CD14-positive monocyte (primary cell): ENCODE results near the gene ALPI. TPM values are rescaled to one million over a fixed set of nuclear protein-coding genes. Genes with fewer than 3 reads are reported as not detected.
"Not testable (repeated sequence)": the region's sequence is repeated elsewhere in the genome, so short reads cannot be mapped to it uniquely, and the experiment has no call there.

Experiments used
- DNase-seq, 3 donors: peaks; one replicate each; pipeline ENCODE4 v3.0.0-alpha.2; 2011 to 2022
- H2AFZ ChIP-seq: 2 replicates; pipeline ENCODE4 v1.6.0; 2012; ENCODE audit warnings: mild to moderate bottlenecking, low read depth, low read length, inconsistent platforms; ENCODE audit not compliant: insufficient read depth, poor library complexity, severe bottlenecking
- H3K27ac ChIP-seq, 2 donors: 1 replicate in 1 of 2; 2 replicates in 1 of 2; pipeline ENCODE4 v1.5.1; 2012 to 2013; ENCODE audit warnings: low read length in 2 of 2, control low read depth in 1 of 2, inconsistent platforms in 1 of 2, low read depth in 1 of 2, mild to moderate bottlenecking in 1 of 2
- H3K27me3 ChIP-seq, 2 donors: one replicate each; pipeline versions ENCODE4 v1.6.0 to v1.6.1; 2011 to 2013; ENCODE audit warnings: low read length in 2 of 2; ENCODE audit not compliant: control insufficient read depth in 2 of 2, insufficient read depth in 2 of 2
- H3K36me3 ChIP-seq, 2 donors: replicated peaks in 1 of 2; 1 replicate in 1 of 2; 2 replicates in 1 of 2; pipeline versions ENCODE4 v1.5.1 to v1.6.1; 2012 to 2013; ENCODE audit warnings: low read length in 2 of 2, control low read depth in 1 of 2, inconsistent platforms in 1 of 2, mild to moderate bottlenecking in 1 of 2; ENCODE audit not compliant: insufficient read depth in 2 of 2, control insufficient read depth in 1 of 2
- H3K4me1 ChIP-seq, 2 donors: 1 replicate in 1 of 2; 2 replicates in 1 of 2; pipeline versions ENCODE4 v1.5.1 to v1.6.1; 2012 to 2013; ENCODE audit warnings: low read length in 2 of 2, control low read depth in 1 of 2, inconsistent platforms in 1 of 2, mild to moderate bottlenecking in 1 of 2, moderate library complexity in 1 of 2; ENCODE audit not compliant: insufficient read depth in 2 of 2, control insufficient read depth in 1 of 2
- H3K4me2 ChIP-seq: replicated peaks from 2 replicates; pipeline ENCODE3; 2012; ENCODE audit warnings: low read length, moderate library complexity, mild to moderate bottlenecking; ENCODE audit not compliant: poor library complexity, severe bottlenecking; ENCODE audit errors: extremely low read depth
- H3K4me3 ChIP-seq, 3 experiments: fragments of 200-600 bp in 1 of 3; sonication (generic) in 1 of 3; replicated peaks in 1 of 3; 1 replicate in 2 of 3; 2 replicates in 1 of 3; pipeline ENCODE4 v1.5.1; 2011 to 2013; ENCODE audit warnings: low read length in 3 of 3, mild to moderate bottlenecking in 3 of 3, control low read depth in 2 of 3, low read depth in 2 of 3, inconsistent platforms in 1 of 3, moderate library complexity in 1 of 3
- H3K79me2 ChIP-seq: 2 replicates; pipeline ENCODE4 v1.6.0; 2012; ENCODE audit warnings: mild to moderate bottlenecking, control low read depth, inconsistent platforms, low read length, moderate library complexity; ENCODE audit not compliant: insufficient read depth
- H3K9ac ChIP-seq: 2 replicates; pipeline ENCODE4 v1.6.0; 2017; ENCODE audit warnings: low read length, mild to moderate bottlenecking; ENCODE audit not compliant: insufficient read depth, poor library complexity, severe bottlenecking
- H3K9me3 ChIP-seq, 2 donors: replicated peaks in 1 of 2; 1 replicate in 1 of 2; 2 replicates in 1 of 2; pipeline versions ENCODE4 v1.5.1 to v1.6.1; 2012 to 2013; ENCODE audit warnings: low read length in 2 of 2, control low read depth in 1 of 2; ENCODE audit not compliant: control insufficient read depth in 1 of 2, insufficient read depth in 1 of 2
- H4K20me1 ChIP-seq: 2 replicates; pipeline ENCODE4 v1.6.0; 2012; ENCODE audit warnings: mild to moderate bottlenecking, low read length, control low read depth, moderate library complexity; ENCODE audit not compliant: insufficient read depth
- H3K27ac Mint-ChIP-seq, 7 donors: one replicate each; pipeline ENCODE4 v1.8.0; 2020; ENCODE audit warnings: mild to moderate bottlenecking in 7 of 7, mixed read lengths in 7 of 7, moderate library complexity in 6 of 7, inconsistent platforms in 2 of 7
- H3K27me3 Mint-ChIP-seq, 3 donors: one replicate each; pipeline ENCODE4 v1.8.0; 2021 to 2022; ENCODE audit warnings: low read depth in 3 of 3, mild to moderate bottlenecking in 3 of 3, mixed read lengths in 3 of 3, moderate library complexity in 3 of 3, inconsistent platforms in 1 of 3
- H3K36me3 Mint-ChIP-seq, 2 donors: one replicate each; pipeline ENCODE4 v1.8.0; 2020; ENCODE audit warnings: mixed read lengths in 2 of 2, inconsistent platforms in 1 of 2, mild to moderate bottlenecking in 1 of 2
- H3K4me1 Mint-ChIP-seq: one replicate; pipeline ENCODE4 v1.8.0; 2020; ENCODE audit warnings: mild to moderate bottlenecking, mixed read lengths
- H3K4me3 Mint-ChIP-seq, 2 donors: one replicate each; pipeline ENCODE4 v1.8.0; 2020; ENCODE audit warnings: mild to moderate bottlenecking in 2 of 2, mixed read lengths in 2 of 2, moderate library complexity in 1 of 2
- H3K9me3 Mint-ChIP-seq, 7 donors: one replicate each; pipeline ENCODE4 v1.8.0; 2020 to 2022; ENCODE audit warnings: mixed read lengths in 7 of 7, mild to moderate bottlenecking in 6 of 7, moderate library complexity in 6 of 7, inconsistent platforms in 2 of 7
- WGBS: methylation state at CpG from one replicate; pipeline ENCODE4 v1.1.5; 2013; ENCODE audit warnings: missing lambda C conversion rate; ENCODE audit not compliant: insufficient coverage; 5-methylcytosine and 5-hydroxymethylcytosine counted together
- intact Hi-C, 2 donors: fragments of 100-400 bp; cut with micrococcal nuclease; formaldehyde crosslinking; loops; one replicate each; pipeline versions ENCODE4 v1.15.0 to v1.15.1; 2023
- polyA plus RNA-seq, 3 donors: library from polyadenylated mRNA; depleted of rRNA in 1 of 3; unstranded in 2 of 3; stranded (reverse) in 1 of 3; fragments of 300-500 nt in 2 of 3; fragments of >200 nt in 1 of 3; fragmentation: Illumina TruSeq in 2 of 3; gene quantifications; 1 replicate in 2 of 3; 2 replicates in 1 of 3; pipeline ENCODE4 v1.2.3, GENCODE V29; 2012 to 2021
- TF ChIP-seq, protein P1 (sequence below): fragments of 200-600 bp; IDR thresholded peaks from one replicate; pipeline ENCODE4 v1.8.0; 2022; ENCODE audit warnings: antibody characterized with exemption, mild to moderate bottlenecking

Gene ALPI
- polyA plus RNA-seq, 3 donors: not detected

DNA sequence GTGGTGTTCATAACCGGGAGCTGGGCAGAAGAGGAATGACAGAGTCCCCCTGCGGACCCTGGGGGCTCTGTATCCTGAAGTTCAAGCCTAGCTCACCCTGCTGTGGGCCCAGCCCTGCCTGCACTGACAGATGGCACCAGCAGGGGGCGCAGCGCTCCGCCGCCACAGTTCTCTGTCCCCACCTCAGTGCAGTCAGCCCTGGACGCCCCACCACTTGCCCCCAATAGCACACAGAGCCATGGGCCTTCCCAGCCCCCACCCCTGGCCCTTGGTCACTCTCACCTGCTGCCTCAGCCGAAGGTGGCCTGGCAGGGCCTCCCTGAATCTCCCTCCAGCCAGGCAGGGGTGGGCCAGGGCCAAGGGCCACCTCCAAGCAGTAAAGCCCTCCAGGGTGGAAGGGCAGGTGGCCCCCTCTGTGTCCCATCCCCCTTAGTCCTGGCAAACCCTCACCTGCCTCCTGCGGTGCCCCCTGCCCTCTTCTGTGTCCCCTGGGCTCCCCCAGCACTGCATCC is 9.6 kb upstream of the ALPI start:
- DNase-seq: not testable (repeated sequence)

DNA sequence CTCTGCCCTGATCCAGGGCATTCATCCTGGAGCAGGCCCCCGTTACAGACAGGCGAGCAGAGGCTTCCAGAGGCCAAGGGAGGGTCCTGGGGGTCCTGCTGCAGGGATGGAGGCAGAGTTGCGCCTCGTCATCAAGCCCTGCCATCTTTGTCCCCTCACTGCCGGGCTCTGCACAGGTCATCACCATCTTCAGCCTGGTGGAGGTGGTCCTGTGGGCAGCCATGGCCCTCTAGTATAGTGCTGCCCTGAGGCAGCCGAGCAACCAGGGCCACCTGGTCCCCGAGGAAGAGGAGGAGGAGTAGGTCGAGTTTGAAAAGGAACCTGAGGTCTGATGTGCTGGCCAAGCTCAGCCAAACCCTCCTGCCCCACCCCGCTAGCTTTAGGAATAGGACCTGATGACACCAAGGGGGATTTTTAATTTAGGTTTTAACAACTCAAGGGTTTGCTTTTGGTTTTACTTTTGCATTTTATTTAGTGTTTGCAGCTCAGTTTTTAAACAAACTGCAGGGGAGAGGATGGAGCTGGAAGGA is 8.8 kb upstream of the ALPI start:
- DNase-seq: no peak

More for the DNA sequence above, 9.6 kb upstream of the ALPI start:
- H3K27me3 Mint-ChIP-seq, H3K79me2 ChIP-seq, H3K4me3 ChIP-seq, H3K4me1 ChIP-seq, H3K36me3 Mint-ChIP-seq, intact Hi-C loops, H2AFZ ChIP-seq, H3K4me1 Mint-ChIP-seq, H3K27ac Mint-ChIP-seq, H3K4me2 ChIP-seq, H3K27ac ChIP-seq, H3K9me3 ChIP-seq, H3K4me3 Mint-ChIP-seq, H3K9ac ChIP-seq, H3K27me3 ChIP-seq, H3K36me3 ChIP-seq, H3K9me3 Mint-ChIP-seq, H4K20me1 ChIP-seq: not testable (repeated sequence)
- TF ChIP-seq, protein P1, sequence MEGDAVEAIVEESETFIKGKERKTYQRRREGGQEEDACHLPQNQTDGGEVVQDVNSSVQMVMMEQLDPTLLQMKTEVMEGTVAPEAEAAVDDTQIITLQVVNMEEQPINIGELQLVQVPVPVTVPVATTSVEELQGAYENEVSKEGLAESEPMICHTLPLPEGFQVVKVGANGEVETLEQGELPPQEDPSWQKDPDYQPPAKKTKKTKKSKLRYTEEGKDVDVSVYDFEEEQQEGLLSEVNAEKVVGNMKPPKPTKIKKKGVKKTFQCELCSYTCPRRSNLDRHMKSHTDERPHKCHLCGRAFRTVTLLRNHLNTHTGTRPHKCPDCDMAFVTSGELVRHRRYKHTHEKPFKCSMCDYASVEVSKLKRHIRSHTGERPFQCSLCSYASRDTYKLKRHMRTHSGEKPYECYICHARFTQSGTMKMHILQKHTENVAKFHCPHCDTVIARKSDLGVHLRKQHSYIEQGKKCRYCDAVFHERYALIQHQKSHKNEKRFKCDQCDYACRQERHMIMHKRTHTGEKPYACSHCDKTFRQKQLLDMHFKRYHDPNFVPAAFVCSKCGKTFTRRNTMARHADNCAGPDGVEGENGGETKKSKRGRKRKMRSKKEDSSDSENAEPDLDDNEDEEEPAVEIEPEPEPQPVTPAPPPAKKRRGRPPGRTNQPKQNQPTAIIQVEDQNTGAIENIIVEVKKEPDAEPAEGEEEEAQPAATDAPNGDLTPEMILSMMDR: peak; percentile 27
- WGBS: 100% methylated on average over 1 of the region's 9 CpGs

More for the DNA sequence above, 8.8 kb upstream of the ALPI start:
- no peaks in the 10 kb centered on the region for H3K9me3 ChIP-seq
- H3K27me3 Mint-ChIP-seq: peaks cover 2 to 6% (median 2%) of the 10 kb centered on the region in 3 donors
- TF ChIP-seq, protein P1: no peak
- no peaks in the 10 kb centered on the region for H3K27me3 ChIP-seq
- no peak overlapping the region for H3K9ac ChIP-seq
- no peaks in the 10 kb centered on the region for H3K36me3 Mint-ChIP-seq
- no peaks in the 10 kb centered on the region for H3K4me1 ChIP-seq
- H3K9me3 Mint-ChIP-seq: no peaks in the 10 kb centered on the region
- no peak overlapping the region for H2AFZ ChIP-seq
- no peaks in the 10 kb centered on the region for H3K79me2 ChIP-seq
- H3K36me3 ChIP-seq: no peaks in the 10 kb centered on the region
- no peaks in the 10 kb centered on the region for H4K20me1 ChIP-seq
- H3K27ac ChIP-seq: no peak overlapping the region
- no peak overlapping the region for H3K4me2 ChIP-seq
- no peak overlapping the region for H3K4me3 ChIP-seq
- intact Hi-C loops: no loop called here
- H3K4me3 Mint-ChIP-seq: no peak overlapping the region
- no peak overlapping the region for H3K27ac Mint-ChIP-seq
- no peaks in the 10 kb centered on the region for H3K4me1 Mint-ChIP-seq
- WGBS: 86% methylated on average over 7 of the region's 9 CpGs
